Measurements from ENCODE around the gene LHX3.

Gene LHX3

DNA sequence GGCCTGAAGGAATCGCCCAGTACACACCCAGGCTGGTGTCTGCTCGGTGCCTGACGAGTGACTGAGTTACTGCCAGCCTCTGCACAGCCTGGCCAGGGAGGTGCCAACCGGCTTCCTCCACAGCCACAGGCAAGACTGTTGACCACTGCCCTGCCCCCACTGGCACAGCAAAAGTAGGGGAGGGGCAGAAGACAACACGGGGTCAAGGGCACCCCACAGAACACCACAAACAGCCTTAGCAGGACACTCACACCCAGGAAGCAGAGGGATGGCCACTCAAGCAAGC, 722 bp upstream of the LHX3 start:
- DNase-seq, result no peak

DNA sequence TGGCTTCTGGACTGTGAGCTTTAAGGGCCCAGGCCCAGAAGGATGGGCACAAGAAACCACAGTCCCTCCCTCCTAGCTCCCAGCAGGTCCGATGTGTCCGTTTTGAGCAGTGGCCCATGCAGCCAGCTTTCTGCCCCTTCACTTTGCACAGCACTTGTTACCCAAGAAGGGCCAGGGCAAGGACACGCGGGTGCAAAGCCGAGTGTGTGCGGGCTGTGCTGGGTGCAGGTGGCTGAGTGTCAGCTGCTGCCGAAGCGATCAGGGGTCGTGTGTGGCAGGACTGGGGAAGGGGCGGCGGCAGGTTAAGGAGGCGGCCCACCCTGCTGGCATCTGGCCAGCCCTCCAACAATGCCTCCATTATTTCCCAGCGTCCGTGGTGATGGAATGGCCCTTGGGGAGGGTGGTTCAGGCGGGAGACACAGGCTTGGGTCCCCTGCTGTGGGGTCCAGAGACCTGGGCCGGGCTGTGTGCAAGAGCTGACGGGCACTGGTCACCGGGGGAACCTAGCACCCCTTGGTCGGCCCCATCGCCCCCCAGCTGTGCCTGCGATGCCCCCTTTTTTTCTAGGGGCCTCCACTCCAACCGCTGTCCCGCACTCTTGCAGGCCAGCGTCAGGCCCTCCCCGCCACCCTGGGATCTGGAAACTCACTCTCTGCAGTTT, 653 bp downstream of the LHX3 start:
- DNase-seq, result no peak

DNA sequence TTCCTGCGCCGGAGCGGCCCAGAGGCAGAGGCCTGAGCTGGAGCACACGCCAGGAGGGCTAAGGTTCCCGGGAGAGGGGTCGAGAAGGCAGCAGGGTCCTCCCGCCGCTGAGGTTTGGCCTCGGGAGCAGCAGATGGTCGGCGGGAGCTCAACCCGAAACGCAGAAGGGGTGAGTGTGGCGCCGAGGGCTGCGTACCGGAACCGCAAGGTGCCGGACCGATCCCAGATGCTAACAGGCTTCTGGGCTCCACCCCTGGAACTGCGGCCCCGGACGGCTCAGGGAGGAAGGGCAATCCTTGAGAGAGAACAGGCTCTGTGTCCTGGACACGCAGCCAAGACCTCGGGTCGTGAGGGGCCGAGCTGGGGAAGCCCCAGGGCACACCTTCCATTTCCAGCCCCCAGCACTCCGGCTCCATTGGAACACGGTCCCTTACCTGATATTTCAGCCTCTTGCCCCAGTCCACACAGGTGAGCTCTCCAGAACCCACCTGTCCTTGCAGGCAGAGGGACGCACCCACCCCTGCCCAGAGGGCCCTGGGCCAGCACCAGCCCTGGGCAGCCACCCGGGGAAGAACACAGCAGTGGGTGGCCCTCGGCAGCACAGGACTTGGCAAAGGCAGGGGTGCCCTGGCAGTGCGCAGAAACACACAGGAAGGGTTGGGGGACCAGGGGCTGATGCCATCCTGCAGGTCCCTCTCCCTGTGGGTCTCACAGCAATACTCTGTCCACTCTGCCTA, 1.4 kb downstream of the LHX3 start:
- no peak for DNase-seq

DNA sequence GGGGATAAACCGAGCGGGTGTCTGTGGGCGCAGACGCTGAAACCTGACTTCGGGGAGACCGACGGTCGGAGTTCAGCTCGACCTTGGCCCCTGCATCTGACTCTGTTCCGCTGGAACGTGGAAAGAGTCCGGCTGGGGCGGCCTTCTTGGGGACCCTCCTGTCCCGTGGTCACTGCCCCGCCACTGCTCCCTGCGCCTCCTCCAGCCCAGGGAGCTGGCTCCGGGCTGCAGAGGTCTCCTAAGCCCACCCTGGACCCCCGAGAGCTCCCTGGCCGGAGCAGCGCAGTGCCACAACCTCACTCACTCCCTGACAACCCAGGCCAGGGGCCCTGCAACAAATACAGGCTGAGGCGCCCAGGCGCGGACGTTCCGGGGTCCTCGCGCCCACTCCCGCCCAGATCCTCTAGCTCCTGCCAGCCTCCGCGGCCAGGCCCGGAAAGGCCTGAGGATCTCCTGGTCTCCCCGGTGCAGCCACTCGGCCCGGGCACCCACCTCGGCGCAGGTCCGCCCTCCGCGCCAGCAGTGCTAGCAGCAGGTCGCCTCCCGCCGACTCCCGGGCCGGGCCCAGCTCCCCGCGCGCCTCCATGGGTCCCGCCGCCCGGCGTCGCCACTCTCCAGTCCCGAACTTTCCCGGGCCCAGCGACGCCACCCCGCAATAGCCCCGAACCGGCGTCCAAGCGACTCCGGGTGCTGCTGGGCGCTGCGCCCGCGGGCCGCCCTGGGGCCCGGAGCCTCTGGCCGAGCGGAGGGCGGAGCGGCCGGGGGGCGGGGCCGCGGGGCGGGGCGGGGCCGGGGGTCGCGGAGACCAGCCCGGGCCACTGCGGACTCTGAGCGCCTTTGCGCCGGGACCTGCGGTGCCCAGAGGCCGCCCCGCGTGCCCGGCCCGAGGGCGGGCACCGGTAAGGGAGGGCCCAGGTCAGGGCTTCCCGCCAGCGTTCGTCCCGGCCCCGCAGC, 2.2 kb downstream of the LHX3 start:
- no peak for DNase-seq

DNA sequence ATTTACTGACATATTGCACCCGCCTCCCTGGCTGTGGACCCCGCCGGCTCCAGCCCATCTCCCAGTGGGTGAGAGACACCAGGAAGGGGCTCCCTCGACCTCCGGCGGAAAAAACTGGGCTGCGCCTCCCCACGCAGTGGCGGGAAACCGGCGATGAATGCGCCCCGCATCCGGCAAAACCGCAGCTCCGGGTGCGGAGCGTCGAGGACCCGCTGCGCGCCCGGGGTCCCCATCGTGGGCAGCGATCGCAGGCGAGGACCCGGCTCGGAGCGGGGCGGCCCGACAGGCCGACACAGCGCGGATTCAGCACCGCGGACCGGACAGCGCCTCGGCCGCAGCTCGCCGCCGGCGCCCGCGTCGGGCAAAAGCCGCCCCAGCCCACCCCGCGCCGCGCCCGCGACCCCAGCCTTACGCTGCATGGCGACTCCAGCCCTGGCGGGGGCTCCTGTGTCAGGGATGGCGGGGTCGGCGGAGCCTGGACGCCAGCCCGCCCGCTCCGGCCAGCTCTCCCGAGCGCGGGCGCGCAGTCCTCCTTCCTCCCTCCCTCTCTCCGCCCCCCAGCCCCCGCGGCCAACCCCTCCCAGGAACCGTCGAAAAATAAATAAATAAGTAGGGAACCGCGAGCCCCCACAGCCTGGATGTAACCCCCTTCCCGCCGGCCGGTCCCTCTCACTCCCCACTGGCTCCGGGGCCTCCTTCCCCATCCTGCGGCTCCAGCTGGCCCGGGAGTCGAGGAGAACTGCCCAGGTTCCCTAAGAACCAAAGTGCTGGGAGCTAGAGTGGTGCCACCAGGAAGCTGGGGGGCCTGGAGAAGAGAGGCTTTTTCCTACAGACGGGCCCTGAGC, 3.1 kb downstream of the LHX3 start:
- DNase-seq, result no peak

DNA sequence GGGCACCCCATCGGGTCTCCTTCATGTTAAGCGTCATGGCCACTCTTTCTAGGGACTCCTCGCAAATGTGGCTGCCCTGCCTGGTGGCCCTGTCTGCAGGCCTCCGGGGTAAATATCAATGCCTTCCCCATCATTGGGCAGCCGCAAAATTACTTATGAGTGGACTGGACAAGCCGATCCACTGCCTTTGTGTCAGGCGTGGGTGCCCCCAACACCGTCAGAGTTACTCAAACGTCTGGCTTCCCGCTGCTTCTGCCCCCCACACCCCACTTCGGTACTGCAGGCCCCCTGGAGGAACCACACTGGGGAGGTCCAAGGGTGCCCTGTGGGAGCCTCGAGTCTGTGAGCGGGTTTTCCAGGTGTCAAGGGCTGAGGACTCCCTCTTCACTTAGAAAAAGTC, 3.8 kb downstream of the LHX3 start:
- DNase-seq, result no peak

DNA sequence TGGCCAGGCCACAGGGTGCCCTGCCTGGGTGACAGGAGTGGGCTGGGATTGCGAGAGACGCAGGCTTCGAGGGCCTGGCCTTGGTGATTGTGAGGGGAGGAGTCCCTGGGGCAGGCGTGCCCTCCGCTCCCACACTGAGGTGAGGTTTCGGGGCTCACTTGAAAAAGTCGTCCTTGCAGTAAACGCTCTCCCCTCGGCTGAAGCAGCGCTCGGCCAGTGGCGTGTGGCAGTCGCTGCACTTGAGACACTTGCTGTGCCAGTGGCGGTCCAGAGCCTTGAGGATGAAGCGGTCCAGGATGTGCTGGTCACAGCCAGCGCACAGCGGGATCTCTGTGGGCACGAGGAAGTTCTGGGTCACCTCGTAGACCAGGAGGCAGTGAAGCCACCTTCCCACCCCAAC, 4.5 kb downstream of the LHX3 start:
- no peak for DNase-seq

DNA sequence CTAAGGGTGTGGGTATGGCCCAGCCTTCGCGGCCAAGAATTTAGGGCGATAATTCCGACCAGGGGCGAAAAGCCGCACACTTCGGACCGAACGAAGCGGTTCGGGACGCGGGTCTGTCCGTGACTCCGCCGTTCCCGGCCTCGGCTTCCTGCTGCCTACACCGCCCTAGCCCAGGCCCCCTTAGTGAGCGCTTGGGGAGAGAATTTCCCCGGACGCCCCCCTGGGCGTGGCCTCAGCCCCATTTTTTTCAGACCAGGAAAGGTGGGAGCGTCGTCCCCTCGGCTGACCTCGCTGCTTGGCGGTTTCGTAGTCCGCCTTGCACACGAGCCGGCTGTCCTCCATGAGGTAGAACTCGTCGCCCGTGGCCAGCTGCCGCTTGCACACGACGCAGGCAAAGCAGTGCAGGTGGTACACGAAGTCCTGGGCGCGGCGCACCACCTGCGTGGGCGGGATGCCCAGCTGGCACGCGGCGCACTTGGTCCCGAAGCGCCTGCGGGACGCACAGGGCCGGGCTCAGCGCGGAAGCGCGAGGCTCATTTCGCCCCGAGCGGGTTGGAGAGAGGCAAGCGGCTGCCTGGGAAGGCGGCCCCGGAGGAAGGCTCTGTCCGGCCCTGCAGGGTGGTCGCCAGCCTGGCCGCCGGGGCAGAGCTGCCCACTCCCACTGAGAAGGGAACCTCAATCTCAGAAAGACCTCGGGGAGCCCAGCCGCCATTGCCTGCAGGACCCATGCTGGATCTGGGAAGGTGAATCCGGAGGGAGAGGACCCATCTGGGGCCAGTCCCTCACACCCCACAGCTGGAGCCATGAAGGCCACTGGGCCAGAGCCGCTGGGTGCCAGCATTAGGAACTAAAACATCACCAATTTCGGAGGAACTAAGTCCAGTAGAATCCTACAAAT, 5.3 kb downstream of the LHX3 start:
- DNase-seq, result no peak

DNA sequence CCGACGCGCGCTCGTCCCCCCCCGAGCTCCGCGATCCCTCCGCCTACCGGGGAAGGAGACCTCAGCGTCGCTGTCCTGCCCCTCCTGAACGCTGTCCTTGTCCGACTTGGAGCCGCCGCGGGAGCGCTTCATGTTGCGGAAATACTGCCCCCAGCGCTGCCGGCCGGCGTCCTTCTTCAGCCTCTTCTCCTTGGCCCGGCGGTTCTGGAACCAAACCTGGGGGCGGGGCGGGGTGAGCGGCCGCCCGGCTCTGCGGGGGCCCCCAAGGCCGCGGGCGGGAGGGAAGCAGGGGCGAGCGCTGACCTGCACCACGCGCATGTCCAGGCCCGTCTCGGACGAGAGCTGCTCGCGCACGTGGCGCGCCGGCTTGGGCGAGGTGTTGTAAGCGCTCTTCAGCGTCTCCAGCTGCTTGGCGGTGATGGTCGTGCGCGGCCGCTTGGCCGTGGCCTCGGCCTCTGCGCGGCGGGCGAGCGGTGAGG, 6.3 kb downstream of the LHX3 start:
- DNase-seq, result no peak

DNA sequence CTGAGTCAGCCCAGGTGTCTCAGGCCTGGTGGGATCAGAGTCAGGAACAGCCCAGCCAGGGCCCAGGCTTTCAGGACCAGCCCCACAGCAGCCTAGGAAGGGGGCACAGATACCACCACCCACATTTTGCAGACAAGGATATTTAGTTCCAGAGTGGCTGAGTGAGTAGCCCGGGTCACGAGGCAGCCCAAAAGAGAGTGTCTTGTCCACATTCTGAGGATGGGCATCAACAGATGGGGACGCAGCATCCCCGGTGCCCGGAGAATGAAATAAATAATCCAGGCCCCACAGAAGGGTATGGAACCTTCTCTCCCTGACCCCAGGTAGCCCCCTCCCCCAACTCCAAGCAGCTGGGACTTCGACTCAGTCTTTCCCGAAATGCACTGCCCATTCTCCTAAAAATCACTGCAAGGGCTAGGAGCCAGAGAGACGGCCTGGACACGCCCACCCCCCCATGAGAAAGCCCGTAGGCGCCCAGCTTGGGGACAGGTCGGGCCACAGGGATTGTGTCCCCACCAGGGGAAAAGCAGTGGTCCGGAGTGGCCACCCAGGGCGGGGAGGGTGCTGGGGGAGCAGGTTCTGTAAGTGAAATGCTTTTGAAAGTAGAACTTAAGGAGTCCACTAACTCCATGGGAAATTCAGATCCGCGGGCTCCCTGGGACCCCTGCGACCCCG, 6.9 kb downstream of the LHX3 start:
- no peak for DNase-seq

DNA sequence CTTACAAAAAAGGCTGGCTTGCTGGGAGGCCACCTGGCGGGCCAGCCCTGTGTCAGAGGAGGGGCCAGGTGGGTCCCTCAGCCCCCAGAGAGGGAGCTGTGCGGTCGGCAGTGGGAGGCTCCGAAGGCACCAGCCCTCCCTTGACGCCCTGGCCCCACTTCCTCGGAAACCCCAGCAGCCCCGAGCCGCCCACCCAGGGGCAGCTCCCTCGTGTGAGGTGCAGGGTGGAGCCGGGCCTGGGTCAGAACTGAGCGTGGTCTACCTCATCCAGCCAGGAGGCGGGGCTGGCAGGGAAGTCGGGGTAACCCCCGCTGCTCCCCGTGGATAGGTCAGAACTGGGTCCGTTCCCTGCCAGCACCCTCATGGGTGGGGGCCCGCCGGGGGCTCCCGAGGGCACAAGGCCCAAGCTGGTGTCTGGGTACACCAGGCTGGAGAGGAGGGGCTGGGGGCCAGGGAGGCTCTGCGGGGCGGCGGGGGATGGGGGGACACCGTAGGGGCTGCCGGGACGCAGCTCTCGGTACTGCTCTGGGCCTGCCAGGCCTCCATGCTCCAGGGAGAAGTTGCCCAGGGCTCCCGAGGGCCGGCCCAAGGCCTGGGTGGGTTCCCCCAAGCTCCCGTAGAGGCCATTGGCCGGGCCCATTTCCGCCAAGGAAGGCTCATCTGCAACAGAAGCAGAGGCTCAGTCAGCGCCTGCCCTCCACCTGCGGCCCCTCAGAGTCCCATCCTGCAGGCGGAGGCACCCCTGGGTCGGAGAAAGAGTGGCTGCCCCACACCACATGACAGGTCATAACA, 7.6 kb downstream of the LHX3 start:
- no peak for DNase-seq

DNA sequence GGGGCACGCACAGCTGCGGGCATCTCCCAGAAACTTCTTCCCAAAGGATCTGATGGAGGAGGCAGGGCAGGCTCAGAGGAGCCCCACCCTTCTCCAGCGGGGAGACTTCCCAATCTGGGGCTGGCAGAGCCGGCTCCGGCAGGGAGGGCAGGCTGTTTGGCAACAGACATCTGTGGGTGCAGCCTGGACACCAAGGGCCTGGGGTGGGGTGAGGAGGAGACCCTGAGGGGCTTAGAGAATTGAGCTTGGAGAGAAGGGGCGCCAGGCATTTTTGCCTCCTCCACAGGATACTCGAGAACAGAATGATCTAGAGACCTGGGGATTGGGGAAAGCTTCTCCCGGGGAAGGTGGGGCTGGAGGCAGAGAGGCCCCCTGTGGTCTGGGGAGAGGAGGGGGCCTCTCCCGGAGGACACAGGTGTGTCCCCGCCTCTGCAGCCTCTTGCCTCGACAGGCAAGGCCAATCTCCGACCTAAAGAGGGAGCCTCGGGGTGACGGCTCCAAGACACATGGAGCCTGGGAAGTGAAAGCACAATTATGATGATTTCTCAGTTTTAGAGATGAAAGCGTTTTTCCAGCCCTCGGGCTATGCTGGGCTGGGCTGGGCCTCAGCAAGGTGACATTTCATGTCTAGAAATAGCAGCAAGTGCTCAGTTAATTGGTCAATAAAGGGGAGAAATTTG, 8.4 kb downstream of the LHX3 start:
- no peak for DNase-seq

DNA sequence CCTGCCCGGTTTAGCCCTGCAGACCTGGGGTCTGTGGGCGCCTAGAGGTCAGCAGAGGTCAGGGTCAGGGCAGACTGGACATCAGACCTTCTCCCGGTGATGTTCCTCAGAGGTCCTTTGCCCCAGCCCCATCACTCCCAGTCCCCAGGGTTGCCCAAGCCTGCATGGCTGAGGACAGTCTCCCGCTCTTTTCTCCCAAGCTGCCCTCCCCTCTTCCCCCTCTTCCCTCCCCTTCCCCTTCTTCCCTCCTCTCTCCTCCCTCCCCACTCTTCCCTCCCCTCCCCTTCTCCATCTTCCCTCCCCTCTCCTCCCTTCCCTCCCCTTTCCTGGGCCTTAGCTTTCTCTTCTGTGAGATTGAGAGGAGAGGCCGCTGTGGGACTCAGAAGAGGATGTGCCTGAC, 10.4 kb downstream of the LHX3 start:
- no peak for DNase-seq

DNA sequence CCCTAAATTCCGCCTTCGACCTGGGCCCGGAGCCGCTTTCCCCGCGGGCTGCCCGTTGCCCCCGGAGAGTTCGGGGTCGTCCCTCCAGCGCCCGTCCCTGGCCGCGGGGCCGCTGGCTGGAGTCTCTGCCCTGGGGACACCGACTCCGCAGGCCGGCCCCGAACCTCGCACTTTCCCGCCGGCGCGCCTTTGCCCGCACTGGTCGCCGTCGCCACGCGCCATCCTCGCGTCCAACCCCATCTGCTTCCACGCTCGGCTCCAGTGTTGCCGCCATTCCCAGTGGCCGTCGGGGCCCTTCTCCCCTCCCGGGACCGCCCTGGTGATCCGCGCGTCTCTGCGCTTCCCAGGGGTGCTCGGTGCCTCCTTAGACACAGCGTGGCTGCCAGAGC, 11.0 kb downstream of the LHX3 start:
- no peak for DNase-seq

DNA sequence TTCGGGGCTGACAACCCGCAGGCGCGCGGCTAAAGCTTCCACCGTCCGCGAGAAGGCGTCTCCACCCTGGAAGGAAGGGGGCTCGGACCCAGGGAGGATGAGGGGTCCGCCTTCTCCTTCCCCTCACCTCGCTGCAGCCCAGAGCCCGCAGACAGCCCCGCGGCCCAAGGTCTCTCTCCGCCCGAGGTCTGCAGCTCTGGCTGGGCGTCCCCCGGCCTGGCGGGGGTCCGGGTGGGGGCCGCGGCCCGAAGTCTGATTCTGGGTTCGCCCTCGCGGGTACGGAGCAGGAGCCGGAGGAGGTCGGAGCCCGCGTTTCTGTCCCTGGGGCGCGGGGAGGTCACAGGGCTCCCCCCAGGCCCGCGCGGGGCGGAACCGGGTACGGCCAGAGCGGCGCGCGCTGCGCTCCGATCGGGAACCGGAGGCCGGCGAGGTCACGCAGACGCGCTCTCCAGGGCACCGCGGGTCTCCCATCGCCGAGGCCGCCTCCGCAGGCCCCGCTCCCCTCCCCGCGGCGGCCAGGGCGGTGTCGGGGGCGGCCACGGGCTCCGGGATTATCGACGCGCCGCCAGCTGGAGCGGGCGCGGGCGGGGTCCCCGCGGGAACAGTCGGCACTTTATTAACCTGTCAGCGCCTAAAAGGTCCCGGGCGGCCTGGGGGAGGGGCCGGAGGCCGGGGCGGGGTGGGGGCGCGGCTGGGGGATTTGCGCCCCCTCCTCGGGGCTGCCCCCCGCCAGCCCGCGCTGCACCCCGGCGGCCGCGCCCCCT, 11.6 kb downstream of the LHX3 start:
- DNase-seq, result no peak

DNA sequence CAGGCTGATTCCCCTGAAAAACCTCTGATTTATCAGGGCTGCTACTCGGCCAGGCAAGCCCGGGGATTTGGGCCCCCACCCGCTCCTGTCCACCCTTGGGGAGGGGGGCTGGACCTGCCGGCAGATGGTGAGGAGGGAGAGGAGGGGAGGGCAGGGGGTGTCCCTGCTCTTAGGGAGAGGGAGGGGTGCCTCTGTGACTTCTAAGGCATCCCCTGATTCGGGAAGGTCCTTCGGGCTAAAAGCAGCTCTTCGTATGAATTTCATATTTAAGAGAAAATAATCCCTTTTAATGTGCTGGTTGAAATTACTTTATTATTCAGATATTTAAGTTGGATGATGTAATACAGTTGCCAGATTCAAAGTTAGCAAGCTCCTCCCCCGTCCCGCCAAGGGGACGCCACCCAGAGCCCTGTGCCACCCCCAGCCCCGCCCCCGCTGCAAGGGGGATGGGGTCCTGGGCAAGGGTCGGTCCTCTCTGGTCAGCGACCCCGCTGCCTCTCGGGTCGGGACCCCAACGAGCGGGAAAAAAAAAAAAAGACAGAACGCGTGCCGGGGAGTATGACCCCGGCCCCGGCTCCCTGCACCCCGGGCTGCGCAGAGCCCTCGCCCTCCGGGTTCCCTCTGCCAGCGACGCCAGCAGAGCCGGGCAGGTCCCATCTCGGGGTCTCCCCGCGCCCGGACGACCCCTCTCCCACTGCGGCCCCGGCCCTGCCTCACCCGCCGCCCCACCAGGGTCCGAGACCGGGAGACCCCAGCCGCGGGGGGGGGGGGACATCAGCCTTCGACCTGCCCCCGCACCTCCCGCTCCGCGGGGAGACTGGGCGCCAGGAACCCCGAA, 12.4 kb downstream of the LHX3 start:
- no peak for DNase-seq

DNA sequence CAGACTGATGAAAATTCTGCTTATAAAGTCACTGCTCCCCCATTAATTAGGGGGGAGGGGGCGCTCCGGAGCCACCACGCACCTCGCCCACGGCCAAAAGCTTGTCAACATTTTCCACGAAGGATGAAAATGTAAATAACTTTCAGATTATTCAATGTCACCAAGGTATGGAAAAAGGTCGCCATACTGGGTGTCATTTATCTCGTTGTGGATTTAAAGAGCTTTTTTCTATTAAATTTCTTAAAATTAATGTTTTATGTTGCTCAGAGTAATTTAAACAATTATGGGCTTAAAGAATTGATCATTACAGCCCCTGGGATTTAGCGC, 13.0 kb downstream of the LHX3 start:
- DNase-seq, result no peak

Data from activated gamma-delta T cell (primary cell).